Measurements from ENCODE around the gene EFHD2.

GRCh38 chr1:15431571-15431948 is 21.9 kb downstream of the EFHD2 start:
- TF ChIP-seq EZH2 (IDR thresholded peaks at IDR 0.05; ENCODE audit: insufficient read depth, poor library complexity, severe bottlenecking) = no peak
- TF ChIP-seq EZH2phosphoT487 (IDR thresholded peaks at IDR 0.05; ENCODE audit: insufficient read depth, low read depth) = no peak
